ENCODE data around the gene VGLL4.

The VGLL4 gene

DNA sequence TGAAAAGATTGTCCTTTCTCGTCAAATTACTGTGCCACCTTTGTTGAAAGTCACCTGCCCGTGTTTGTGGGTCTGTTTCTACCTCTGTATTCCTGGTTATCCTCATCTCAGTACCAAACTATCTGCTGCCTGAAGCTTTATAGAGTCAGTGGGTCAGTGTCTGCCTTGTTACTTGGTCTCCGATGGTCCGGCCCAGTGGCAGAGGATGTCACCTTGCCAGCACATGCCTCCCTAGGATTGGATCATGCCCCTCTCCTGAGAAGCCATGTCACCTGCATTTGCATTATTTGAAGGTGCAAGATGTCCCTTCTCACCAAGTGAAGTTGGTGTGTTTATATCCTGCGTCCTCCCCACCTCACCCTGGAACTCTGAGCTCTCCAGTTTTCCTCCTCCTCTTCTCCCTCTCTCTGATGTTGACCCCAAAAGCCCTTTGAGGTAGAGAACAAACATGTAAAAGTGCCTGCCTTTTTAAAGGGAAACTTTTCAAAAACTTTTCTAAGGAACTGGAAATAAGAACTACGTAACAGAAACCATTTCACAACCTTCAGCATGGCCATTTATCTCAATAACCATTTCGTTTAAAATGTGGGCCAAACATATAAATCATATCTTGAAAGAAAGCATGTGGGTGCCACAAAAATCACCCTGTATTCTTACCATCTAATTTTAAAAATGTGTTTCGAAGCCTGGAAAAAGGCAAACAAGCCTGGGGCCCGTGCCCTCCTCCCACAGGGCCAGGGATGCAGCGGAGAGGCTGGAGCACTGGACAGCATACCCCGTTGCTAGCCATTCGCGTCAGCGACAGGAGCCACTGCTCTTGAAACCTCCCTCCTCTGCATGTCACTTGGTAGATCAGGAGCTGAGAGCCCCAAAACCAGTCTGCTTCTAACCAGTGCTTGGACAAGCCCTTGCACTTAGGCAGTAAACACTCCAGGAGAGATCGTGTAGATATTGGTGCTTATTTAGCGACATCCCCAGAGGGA is 102.1 kb downstream of the VGLL4 start:
- Histone ChIP-seq H3K4me3 (replicated peaks; ENCODE audit: insufficient read depth, low read length) (no peak overlapping the region), H3K27ac (replicated peaks) (no peak overlapping the region), H3K27me3 (ENCODE audit: insufficient read depth, poor library complexity, severe bottlenecking) (no peaks in the 10 kb centered on the region)
- no peak for DNase-seq (ENCODE audit: low read depth in 1 of 2, low spot score in 1 of 2)
- TF ChIP-seq, protein P1, sequence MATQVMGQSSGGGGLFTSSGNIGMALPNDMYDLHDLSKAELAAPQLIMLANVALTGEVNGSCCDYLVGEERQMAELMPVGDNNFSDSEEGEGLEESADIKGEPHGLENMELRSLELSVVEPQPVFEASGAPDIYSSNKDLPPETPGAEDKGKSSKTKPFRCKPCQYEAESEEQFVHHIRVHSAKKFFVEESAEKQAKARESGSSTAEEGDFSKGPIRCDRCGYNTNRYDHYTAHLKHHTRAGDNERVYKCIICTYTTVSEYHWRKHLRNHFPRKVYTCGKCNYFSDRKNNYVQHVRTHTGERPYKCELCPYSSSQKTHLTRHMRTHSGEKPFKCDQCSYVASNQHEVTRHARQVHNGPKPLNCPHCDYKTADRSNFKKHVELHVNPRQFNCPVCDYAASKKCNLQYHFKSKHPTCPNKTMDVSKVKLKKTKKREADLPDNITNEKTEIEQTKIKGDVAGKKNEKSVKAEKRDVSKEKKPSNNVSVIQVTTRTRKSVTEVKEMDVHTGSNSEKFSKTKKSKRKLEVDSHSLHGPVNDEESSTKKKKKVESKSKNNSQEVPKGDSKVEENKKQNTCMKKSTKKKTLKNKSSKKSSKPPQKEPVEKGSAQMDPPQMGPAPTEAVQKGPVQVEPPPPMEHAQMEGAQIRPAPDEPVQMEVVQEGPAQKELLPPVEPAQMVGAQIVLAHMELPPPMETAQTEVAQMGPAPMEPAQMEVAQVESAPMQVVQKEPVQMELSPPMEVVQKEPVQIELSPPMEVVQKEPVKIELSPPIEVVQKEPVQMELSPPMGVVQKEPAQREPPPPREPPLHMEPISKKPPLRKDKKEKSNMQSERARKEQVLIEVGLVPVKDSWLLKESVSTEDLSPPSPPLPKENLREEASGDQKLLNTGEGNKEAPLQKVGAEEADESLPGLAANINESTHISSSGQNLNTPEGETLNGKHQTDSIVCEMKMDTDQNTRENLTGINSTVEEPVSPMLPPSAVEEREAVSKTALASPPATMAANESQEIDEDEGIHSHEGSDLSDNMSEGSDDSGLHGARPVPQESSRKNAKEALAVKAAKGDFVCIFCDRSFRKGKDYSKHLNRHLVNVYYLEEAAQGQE (IDR thresholded peaks at IDR 0.05; ENCODE audit: insufficient replicate concordance, low read depth) = no peak
- TF ChIP-seq POLR2AphosphoS5 (IDR thresholded peaks at IDR 0.05; ENCODE audit: low read depth) (no peak), SPI1 (IDR thresholded peaks at IDR 0.05; ENCODE audit: borderline replicate concordance, low read depth) (no peak), GABPA (IDR thresholded peaks at IDR 0.05; ENCODE audit: low read depth) (no peak)
- TF ChIP-seq, protein P2, sequence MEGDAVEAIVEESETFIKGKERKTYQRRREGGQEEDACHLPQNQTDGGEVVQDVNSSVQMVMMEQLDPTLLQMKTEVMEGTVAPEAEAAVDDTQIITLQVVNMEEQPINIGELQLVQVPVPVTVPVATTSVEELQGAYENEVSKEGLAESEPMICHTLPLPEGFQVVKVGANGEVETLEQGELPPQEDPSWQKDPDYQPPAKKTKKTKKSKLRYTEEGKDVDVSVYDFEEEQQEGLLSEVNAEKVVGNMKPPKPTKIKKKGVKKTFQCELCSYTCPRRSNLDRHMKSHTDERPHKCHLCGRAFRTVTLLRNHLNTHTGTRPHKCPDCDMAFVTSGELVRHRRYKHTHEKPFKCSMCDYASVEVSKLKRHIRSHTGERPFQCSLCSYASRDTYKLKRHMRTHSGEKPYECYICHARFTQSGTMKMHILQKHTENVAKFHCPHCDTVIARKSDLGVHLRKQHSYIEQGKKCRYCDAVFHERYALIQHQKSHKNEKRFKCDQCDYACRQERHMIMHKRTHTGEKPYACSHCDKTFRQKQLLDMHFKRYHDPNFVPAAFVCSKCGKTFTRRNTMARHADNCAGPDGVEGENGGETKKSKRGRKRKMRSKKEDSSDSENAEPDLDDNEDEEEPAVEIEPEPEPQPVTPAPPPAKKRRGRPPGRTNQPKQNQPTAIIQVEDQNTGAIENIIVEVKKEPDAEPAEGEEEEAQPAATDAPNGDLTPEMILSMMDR (IDR thresholded peaks at IDR 0.05; ENCODE audit: insufficient read depth, low read length) = no peak

DNA sequence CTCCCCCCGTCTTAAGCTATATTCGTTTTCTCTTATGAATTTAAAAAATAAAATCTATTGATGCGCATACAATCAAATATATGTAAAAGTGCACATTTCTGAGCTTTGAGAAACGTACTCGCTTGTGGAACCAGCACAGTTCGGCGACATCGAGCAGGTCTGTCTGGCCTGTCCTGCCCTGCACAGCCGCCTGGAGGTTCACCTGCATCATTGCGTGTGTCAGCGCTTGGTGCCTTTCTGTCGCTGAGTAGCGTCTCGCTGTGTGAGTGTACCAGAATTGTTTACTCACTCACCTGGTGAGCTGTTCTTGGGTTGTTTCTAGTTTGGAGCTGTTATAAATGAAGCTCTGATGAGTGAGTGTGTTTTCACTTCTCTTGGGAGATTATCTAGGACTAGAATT is 104.0 kb downstream of the VGLL4 start:
- TF ChIP-seq SPI1 (IDR thresholded peaks at IDR 0.05; ENCODE audit: borderline replicate concordance, low read depth) (no peak), POLR2AphosphoS5 (IDR thresholded peaks at IDR 0.05; ENCODE audit: low read depth) (no peak), GABPA (IDR thresholded peaks at IDR 0.05; ENCODE audit: low read depth) (no peak)
- TF ChIP-seq, protein P2 (IDR thresholded peaks at IDR 0.05; ENCODE audit: insufficient read depth, low read length) = no peak
- TF ChIP-seq, protein P1 (IDR thresholded peaks at IDR 0.05; ENCODE audit: insufficient replicate concordance, low read depth) = no peak
- DNase-seq (ENCODE audit: low read depth in 1 of 2, low spot score in 1 of 2) = no peak
- H3K27ac ChIP-seq (replicated peaks) = no peak overlapping the region
- no peaks in the 10 kb centered on the region for H3K27me3 ChIP-seq (ENCODE audit: insufficient read depth, poor library complexity, severe bottlenecking)
- no peak overlapping the region for H3K4me3 ChIP-seq (replicated peaks; ENCODE audit: insufficient read depth, low read length)

DNA sequence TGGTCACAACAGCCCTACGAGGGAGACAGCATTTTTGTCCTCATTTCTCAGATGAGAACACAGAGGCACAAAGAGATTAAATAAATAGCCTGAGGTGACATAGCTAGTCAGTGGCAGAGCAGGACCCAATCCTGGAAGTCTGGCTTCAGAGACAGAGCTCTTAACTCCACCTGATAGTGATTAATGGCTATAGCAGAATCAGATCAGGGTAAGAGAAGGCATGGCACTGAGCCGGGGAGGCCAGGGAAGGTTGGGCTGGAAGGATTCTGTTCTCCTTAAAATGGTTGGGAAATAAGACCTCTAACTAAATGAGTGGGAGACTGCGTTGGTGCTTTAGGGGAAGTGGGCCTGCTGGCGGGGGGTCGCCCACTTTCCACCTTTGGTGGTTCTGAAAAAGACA is 104.5 kb downstream of the VGLL4 start:
- Histone ChIP-seq H3K27ac (replicated peaks) (no peak overlapping the region), H3K4me3 (replicated peaks; ENCODE audit: insufficient read depth, low read length) (no peak overlapping the region), H3K27me3 (ENCODE audit: insufficient read depth, poor library complexity, severe bottlenecking) (no peaks in the 10 kb centered on the region)
- no peak for DNase-seq (ENCODE audit: low read depth in 1 of 2, low spot score in 1 of 2)
- no peak for TF ChIP-seq POLR2AphosphoS5 (IDR thresholded peaks at IDR 0.05; ENCODE audit: low read depth)
- no peak for TF ChIP-seq GABPA (IDR thresholded peaks at IDR 0.05; ENCODE audit: low read depth)
- TF ChIP-seq, protein P2 (IDR thresholded peaks at IDR 0.05; ENCODE audit: insufficient read depth, low read length) = no peak
- TF ChIP-seq, protein P1 (IDR thresholded peaks at IDR 0.05; ENCODE audit: insufficient replicate concordance, low read depth) = no peak
- no peak for TF ChIP-seq SPI1 (IDR thresholded peaks at IDR 0.05; ENCODE audit: borderline replicate concordance, low read depth)

Data from HL-60 (cell line).